B cell (primary cell): ENCODE data around the gene DCAF7. TPM values are rescaled to one million over a fixed set of nuclear protein-coding genes. Genes with fewer than 3 reads are reported as not detected.

ENCODE experiments used
- polyA plus RNA-seq: library from polyadenylated mRNA; depleted of rRNA; stranded (reverse); fragments of >200 nt; gene quantifications from 2 replicates; pipeline ENCODE4 v1.2.3, GENCODE V29; 2012
- small RNA-seq: library from RNA; depleted of rRNA; stranded (forward); fragments of <200 nt; gene quantifications from one replicate; pipeline ENCODE3, GENCODE V24; 2012; ENCODE audit warnings: low replicate concordance, low read depth; ENCODE audit not compliant: insufficient read length
- total RNA-seq, 2 donors: library from RNA; stranded (reverse); fragments of 120-200 nt in 1 of 2; gene quantifications; 1 replicate in 1 of 2; 2 replicates in 1 of 2; pipeline versions ENCODE4 v1.2.3 to v1.2.4, GENCODE V29; 2013 to 2022

Gene DCAF7
- total and polyA plus RNA-seq, 2 donors (not counting 1 experiment from before 2014, with no cell fraction given): 55.1 to 84.7 TPM

Small RNA genes lying within 50 kb of the gene (small RNA-seq; reads per million reads assigned to genes)
- gene RNU6-288P: not detected

Other genes with a start within 250 kb of the DCAF7 start
- 3.6 and 4.9 TPM in 2 replicates for gene CYB561, start 104.2 kb upstream of the DCAF7 start, total RNA-seq
- gene CYB561, start 104.2 kb upstream of the DCAF7 start, polyA plus RNA-seq: 3.5 and 6.2 TPM in 2 replicates
- 0.67 and 1.4 TPM in 2 replicates for gene ACE, start 73.4 kb upstream of the DCAF7 start, total RNA-seq
- 0.71 and 2.6 TPM in 2 replicates for gene ACE, start 73.4 kb upstream of the DCAF7 start, polyA plus RNA-seq
- not detected in 2 replicates for gene KCNH6, start 27.1 kb upstream of the DCAF7 start, total RNA-seq
- not detected in 2 replicates for gene KCNH6, start 27.1 kb upstream of the DCAF7 start, polyA plus RNA-seq
- gene TACO1, start 50.4 kb downstream of the DCAF7 start, total RNA-seq: 15.9 and 17.2 TPM in 2 replicates
- gene TACO1, start 50.4 kb downstream of the DCAF7 start, polyA plus RNA-seq: 5.8 and 9.7 TPM in 2 replicates
- gene MAP3K3, start 71.9 kb downstream of the DCAF7 start, total RNA-seq: 74.7 and 80.0 TPM in 2 replicates
- 49.1 and 53.8 TPM in 2 replicates for gene MAP3K3, start 71.9 kb downstream of the DCAF7 start, polyA plus RNA-seq
- gene LIMD2, start 149.6 kb downstream of the DCAF7 start, total RNA-seq: 575 and 587 TPM in 2 replicates
- 1,105 and 1,396 TPM in 2 replicates for gene LIMD2, start 149.6 kb downstream of the DCAF7 start, polyA plus RNA-seq
- 87.4 and 93.2 TPM in 2 replicates for gene STRADA, start 191.3 kb downstream of the DCAF7 start, total RNA-seq
- gene STRADA, start 191.3 kb downstream of the DCAF7 start, polyA plus RNA-seq: 45.2 and 48.1 TPM in 2 replicates
- 36.2 and 39.7 TPM in 2 replicates for gene CCDC47, start 223.1 kb downstream of the DCAF7 start, total RNA-seq
- 7.4 and 12.9 TPM in 2 replicates for gene CCDC47, start 223.1 kb downstream of the DCAF7 start, polyA plus RNA-seq
- gene DDX42, start 223.7 kb downstream of the DCAF7 start, total RNA-seq: 170 and 181 TPM in 2 replicates
- gene DDX42, start 223.7 kb downstream of the DCAF7 start, polyA plus RNA-seq: 61.6 and 118 TPM in 2 replicates